IMR-90 (cell line): Measurements from ENCODE around the gene STX8. TPM values are rescaled to one million over a fixed set of nuclear protein-coding genes. Genes with fewer than 3 reads are reported as not detected.

Experiments used
- ATAC-seq: fragments of 200-7000 bp; cut with Tn5 transposase; 2 replicates; pipeline ENCODE4 v1.9.1; 2020; ENCODE audit warnings: low read depth, mild to moderate bottlenecking, moderate library complexity
- BruUV-seq: library from RNA; stranded (reverse); fragments of 400-500 nt; replicated peaks from 2 replicates; lab custom pipeline; 2021; lab: Mats Ljungman, UMichigan
- CTCF ChIA-PET: fragments of 300-600 bp; formaldehyde crosslinking; extraction: SDS; loops from one replicate; lab custom pipeline; 2021; ENCODE audit warnings: antibody characterized with exemption; lab: Yijun Ruan, JAX
- POLR2A ChIA-PET: fragments of 300-600 bp; sonication (Branson Sonifier 250); formaldehyde crosslinking; loops from one replicate; lab custom pipeline; 2022; ENCODE audit warnings: antibody characterized with exemption; ENCODE audit not compliant: unreplicated experiment; lab: Charles Lee
- DNase-seq: peaks from one replicate; pipeline ENCODE4 v3.0.0; 2013
- H2AFZ ChIP-seq: replicated peaks from 2 replicates; pipeline ENCODE3; 2013; ENCODE audit warnings: low read length, mild to moderate bottlenecking; ENCODE audit not compliant: poor library complexity
- H2AK5ac ChIP-seq: 2 replicates; pipeline ENCODE4 v1.6.1; 2013; ENCODE audit warnings: low read depth, low read length, inconsistent platforms
- H2AK9ac ChIP-seq: replicated peaks from 2 replicates; pipeline ENCODE3; 2013; ENCODE audit warnings: mild to moderate bottlenecking, low read depth, low read length, moderate library complexity; ENCODE audit not compliant: poor library complexity
- H2BK120ac ChIP-seq: 2 replicates; pipeline ENCODE4 v1.6.1; 2013; ENCODE audit warnings: low read depth, low read length, inconsistent platforms
- H2BK15ac ChIP-seq: 3 replicates; pipeline ENCODE4 v1.6.1; 2013; ENCODE audit warnings: low read depth, low read length, inconsistent platforms
- H2BK20ac ChIP-seq: 2 replicates; pipeline ENCODE4 v1.6.1; 2013; ENCODE audit warnings: low read depth, mild to moderate bottlenecking, inconsistent platforms, low read length, moderate library complexity
- H2BK5ac ChIP-seq: 2 replicates; pipeline ENCODE4 v1.6.1; 2013; ENCODE audit warnings: mild to moderate bottlenecking, low read depth, low read length, inconsistent platforms; ENCODE audit not compliant: poor library complexity, severe bottlenecking
- H3K14ac ChIP-seq: replicated peaks from 2 replicates; pipeline ENCODE4 v1.6.1; 2013; ENCODE audit warnings: low read depth, low read length, inconsistent platforms
- H3K18ac ChIP-seq: 2 replicates; pipeline ENCODE4 v1.6.1; 2013; ENCODE audit warnings: low read depth, low read length, control low read depth
- H3K23ac ChIP-seq: 2 replicates; pipeline ENCODE4 v1.6.1; 2013; ENCODE audit warnings: low read depth, low read length, inconsistent platforms
- H3K27ac ChIP-seq: 2 replicates; pipeline ENCODE4 v1.5.1; 2013; ENCODE audit warnings: mild to moderate bottlenecking, control low read depth, low read length; ENCODE audit not compliant: insufficient read depth
- H3K27me3 ChIP-seq: 2 replicates; pipeline ENCODE4 v1.6.1; 2013; ENCODE audit warnings: low read length; ENCODE audit not compliant: control insufficient read depth, insufficient read depth
- H3K36me3 ChIP-seq: 2 replicates; pipeline ENCODE4 v1.6.1; 2013; ENCODE audit warnings: low read length, mixed read lengths; ENCODE audit not compliant: control insufficient read depth, insufficient read depth
- H3K4ac ChIP-seq: 2 replicates; pipeline ENCODE4 v1.6.1; 2013; ENCODE audit warnings: low read depth, low read length, inconsistent platforms
- H3K4me1 ChIP-seq: 2 replicates; pipeline ENCODE4 v1.6.1; 2013; ENCODE audit warnings: low read length, mixed read lengths; ENCODE audit not compliant: control insufficient read depth, insufficient read depth
- H3K4me2 ChIP-seq: 2 replicates; pipeline ENCODE4 v1.6.1; 2013; ENCODE audit warnings: low read depth, mild to moderate bottlenecking, control low read depth, low read length, moderate library complexity
- H3K4me3 ChIP-seq: 2 replicates; pipeline ENCODE4 v1.5.1; 2013; ENCODE audit warnings: low read depth, mild to moderate bottlenecking, control low read depth, low read length, moderate library complexity; ENCODE audit not compliant: insufficient read depth
- H3K56ac ChIP-seq: 2 replicates; pipeline ENCODE4 v1.6.1; 2013; ENCODE audit warnings: low read length, inconsistent platforms; ENCODE audit not compliant: insufficient read depth; ENCODE audit errors: extremely low read depth
- H3K79me1 ChIP-seq, 2 experiments: 2 replicates each; pipeline ENCODE4 v1.6.1; 2013; ENCODE audit warnings: low read length in 2 of 2, inconsistent platforms in 1 of 2, low read depth in 1 of 2
- H3K9ac ChIP-seq: 2 replicates; pipeline ENCODE4 v1.6.1; 2013; ENCODE audit warnings: low read depth, low read length, control low read depth
- H3K9me1 ChIP-seq: 2 replicates; pipeline ENCODE4 v1.6.1; 2013; ENCODE audit warnings: low read length, inconsistent platforms; ENCODE audit not compliant: insufficient read depth
- H3K9me3 ChIP-seq: 2 replicates; pipeline ENCODE4 v1.6.1; 2013; ENCODE audit warnings: low read length; ENCODE audit not compliant: control insufficient read depth, insufficient read depth
- H4K20me1 ChIP-seq: 2 replicates; pipeline ENCODE4 v1.6.1; 2013; ENCODE audit warnings: low read length, inconsistent platforms; ENCODE audit not compliant: insufficient read depth
- H4K5ac ChIP-seq: 2 replicates; pipeline ENCODE4 v1.6.1; 2013; ENCODE audit warnings: mild to moderate bottlenecking, low read depth, low read length, control low read depth
- H4K8ac ChIP-seq, 2 experiments: 2 replicates each; pipeline ENCODE4 v1.6.1; 2013; ENCODE audit warnings: low read depth in 2 of 2, low read length in 2 of 2, control low read depth in 1 of 2, inconsistent platforms in 1 of 2
- H4K91ac ChIP-seq: 2 replicates; pipeline ENCODE4 v1.6.1; 2013; ENCODE audit warnings: low read depth, low read length, inconsistent platforms; ENCODE audit not compliant: insufficient read depth
- BHLHE40 ChIP-seq: fragments of 150-350 bp; IDR thresholded peaks from 2 replicates; pipeline ENCODE4 v1.6.1; 2016; ENCODE audit warnings: mild to moderate bottlenecking, low read depth, low read length
- CEBPB ChIP-seq: IDR thresholded peaks from 2 replicates; pipeline ENCODE4 v1.6.1; 2012; ENCODE audit warnings: low read depth, low read length, improper control_type of control experiment
- ELK1 ChIP-seq: fragments of 150-350 bp; IDR thresholded peaks from 2 replicates; pipeline ENCODE4 v1.6.1; 2016; ENCODE audit warnings: low read depth, mild to moderate bottlenecking, low read length, moderate library complexity, borderline replicate concordance
- MAFK ChIP-seq: IDR thresholded peaks from 2 replicates; pipeline ENCODE4 v1.6.1; 2012; ENCODE audit warnings: low read depth, low read length, improper control_type of control experiment
- NFE2L2 ChIP-seq: fragments of 150-350 bp; IDR thresholded peaks from 2 replicates; pipeline ENCODE4 v1.6.1; 2016; ENCODE audit warnings: low read depth, mild to moderate bottlenecking, low read length
- RAD21 ChIP-seq: IDR thresholded peaks from 2 replicates; pipeline ENCODE4 v1.6.1; 2012; ENCODE audit warnings: low read length, improper control_type of control experiment
- RCOR1 ChIP-seq: IDR thresholded peaks from 2 replicates; pipeline ENCODE4 v1.6.1; 2012; ENCODE audit warnings: mild to moderate bottlenecking, low read length, improper control_type of control experiment; ENCODE audit not compliant: insufficient replicate concordance
- RFX5 ChIP-seq: IDR thresholded peaks from 2 replicates; pipeline ENCODE4 v1.8.0; 2012; ENCODE audit warnings: low read depth, mild to moderate bottlenecking, low read length, moderate library complexity
- USF2 ChIP-seq: fragments of 150-350 bp; IDR thresholded peaks from 2 replicates; pipeline ENCODE4 v1.6.1; 2017; ENCODE audit warnings: mild to moderate bottlenecking, antibody characterized with exemption, low read length, low read depth
- WGBS, 2 experiments: methylation state at CpG; one replicate each; pipeline versions ENCODE4 v1.1.5 to v1.1.7; 2013; ENCODE audit warnings: missing lambda C conversion rate in 2 of 2; ENCODE audit not compliant: insufficient read length in 1 of 2; ENCODE audit errors: extremely low coverage in 2 of 2; 5-methylcytosine and 5-hydroxymethylcytosine counted together
- dilution Hi-C: fragments of 300-500 bp; cut with HindIII; formaldehyde crosslinking; loops from one replicate; pipeline ENCODE4 v1.14.3; 2018; ENCODE audit warnings: low sequenced_read_pairs; ENCODE audit not compliant: unreplicated experiment
- in situ Hi-C: fragments of 300-500 bp; cut with MboI; formaldehyde crosslinking; loops from 3 replicates; pipeline ENCODE4 v1.14.3; 2019; ENCODE audit warnings: low sequenced_read_pairs, inconsistent platforms, mixed read lengths
- intact Hi-C: fragments of 100-400 bp; cut with micrococcal nuclease; formaldehyde crosslinking; loops from 2 replicates; pipeline ENCODE4 v1.10.0; 2022
- polyA plus RNA-seq, 3 experiments: library from polyadenylated mRNA; depleted of rRNA; stranded (reverse); fragments of >200 nt; gene quantifications; 2 replicates each; pipeline ENCODE4 v1.2.3, GENCODE V29; 2012; ENCODE audit warnings: low replicate concordance in 1 of 3
- total RNA-seq: library from RNA; depleted of rRNA; stranded (reverse); fragments of >200 nt; gene quantifications from 2 replicates; pipeline ENCODE4 v1.2.3, GENCODE V29; 2012

Gene STX8
- total and polyA plus RNA-seq, 2 of the 4 experiments (the other 2 are of a cell fraction): 26.5 to 47.0 TPM

- no peaks in the 10 kb centered on the region for H3K36me3 ChIP-seq
- ATAC-seq (no peak), DNase-seq (no peak)
- ChIA-PET POLR2A (no interaction called here), CTCF (interaction anchor here (0.6 kb wide), 1 partner anchor 142 kb away, joined by 3 read pairs; no protein-coding TSS in a partner anchor)
- no peak overlapping the region for H4K91ac ChIP-seq
- H3K23ac ChIP-seq: no peak overlapping the region
- H3K4ac ChIP-seq: no peak overlapping the region
- no peak overlapping the region for H3K9ac ChIP-seq
- no peak overlapping the region for H3K4me3 ChIP-seq
- no peak overlapping the region for H3K4me2 ChIP-seq
- no CpG with 5 or more reads among the region's 3 CpGs for WGBS, 2 experiments
- H2BK20ac ChIP-seq: no peak overlapping the region
- H2AFZ ChIP-seq: no peak overlapping the region
- no TSS peak for BruUV-seq
- H3K14ac ChIP-seq: no peak overlapping the region
- no peak overlapping the region for H2AK9ac ChIP-seq
- no peak overlapping the region for H2BK15ac ChIP-seq
- no peak overlapping the region for H2BK5ac ChIP-seq
- H3K9me3 ChIP-seq: no peaks in the 10 kb centered on the region
- no peak overlapping the region for H4K8ac ChIP-seq
- H3K79me1 ChIP-seq: no peaks in the 10 kb centered on the region
- H3K56ac ChIP-seq: no peak overlapping the region
- H3K27ac ChIP-seq: no peak overlapping the region
- H4K20me1 ChIP-seq: no peaks in the 10 kb centered on the region
- H2AK5ac ChIP-seq: no peak overlapping the region
- H3K9me1 ChIP-seq: no peaks in the 10 kb centered on the region
- peaks cover 2% of the 10 kb centered on the region; the same call in 1 of the 2 replicates for H3K4me1 ChIP-seq
- no peak overlapping the region for H2BK120ac ChIP-seq
- in situ Hi-C loops (no loop called here), intact Hi-C loops (loop anchor here (10.0 kb wide), 1 partner anchor 445 kb away; no protein-coding TSS in a partner anchor), dilution Hi-C loops (no loop called here)
- H4K5ac ChIP-seq: no peak overlapping the region
- no peaks in the 10 kb centered on the region for H3K27me3 ChIP-seq
- H3K18ac ChIP-seq: no peak overlapping the region
- no peak for TF ChIP-seq MAFK
- TF ChIP-seq RAD21: no peak
- no peak for TF ChIP-seq USF2
- TF ChIP-seq RCOR1: no peak
- no peak for TF ChIP-seq BHLHE40
- no peak for TF ChIP-seq CEBPB
- no peak for TF ChIP-seq RFX5
- TF ChIP-seq ELK1: no peak
- TF ChIP-seq NFE2L2: no peak
Observed at GRCh38 chr17:9439851-9440250, 135.8 kb downstream of the STX8 start.
